Pancreas (tissue), 10 donors: ENCODE results near the gene SLC5A9. TPM values are rescaled to one million over a fixed set of nuclear protein-coding genes. Genes with fewer than 3 reads are reported as not detected.

ENCODE experiments used
- ATAC-seq, 4 donors: fragments of 200-7000 bp; cut with Tn5 transposase; one replicate each; pipeline versions ENCODE4 v1.8.0 to v1.9.1; 2020; ENCODE audit warnings: mild to moderate bottlenecking in 4 of 4, moderate library complexity in 4 of 4
- DNase-seq, 6 donors: peaks; one replicate each; pipeline ENCODE4 v3.0.0-alpha.2; 2020
- FAIRE-seq: peaks from 2 replicates; lab custom pipeline; 2012; peaks lifted over from hg19 to GRCh38; lab: Jason Lieb, UNC
- H3K27ac ChIP-seq, 4 donors: fragments of 200-600 bp; sonication (generic); 1 replicate in 3 of 4; 2 replicates in 1 of 4; pipeline versions ENCODE4 v1.5.0 to v1.8.0; 2020
- H3K27me3 ChIP-seq, 4 donors: fragments of 200-600 bp; one replicate each; pipeline ENCODE4 v1.8.0; 2021
- H3K36me3 ChIP-seq, 3 donors: fragments of 200-600 bp; sonication (generic) in 1 of 3; one replicate each; pipeline versions ENCODE4 v1.5.0 to v1.8.0; 2020 to 2021
- H3K4me1 ChIP-seq, 3 donors: fragments of 200-600 bp; one replicate each; pipeline ENCODE4 v1.8.0; 2021
- H3K4me3 ChIP-seq, 4 donors: fragments of 200-600 bp; sonication (generic) in 2 of 4; one replicate each; pipeline versions ENCODE4 v1.5.0 to v1.8.0; 2020 to 2021
- H3K9me3 ChIP-seq, 4 donors: fragments of 200-600 bp; one replicate each; pipeline ENCODE4 v1.8.0; 2021
- CTCF ChIP-seq, 4 donors: fragments of 200-600 bp; sonication (generic) in 3 of 4; IDR thresholded peaks; one replicate each; pipeline versions ENCODE4 v1.5.0 to v1.8.0; 2021; ENCODE audit warnings: antibody characterized with exemption in 4 of 4
- WGBS, 2 donors: extraction: QIAGEN DNeasy Blood & Tissue Kit; methylation state at CpG; one replicate each; pipeline ENCODE4 v1.1.7; 2013; 5-methylcytosine and 5-hydroxymethylcytosine counted together
- intact Hi-C, 3 donors: fragments of 100-400 bp; cut with DNase I; formaldehyde crosslinking; loops; one replicate each; pipeline versions ENCODE4 v1.11.1 to v1.14.2; 2022
- polyA plus RNA-seq, 2 donors: library from polyadenylated mRNA; stranded (reverse); fragments of 200-250 nt; gene quantifications; one replicate each; pipeline ENCODE4 v1.2.3, GENCODE V29; 2013
- total RNA-seq, 6 donors: library from RNA; stranded (reverse); fragmentation: NEBNext Ultra II Directional in 4 of 6; extraction: Animal tissue kit (Norgen Biotek cat#: 25700) in 4 of 6; gene quantifications; one replicate each; pipeline versions ENCODE4 v1.2.1 to v1.2.4, GENCODE V29; 2021 to 2023
- donor health status: healthy with polysubstance abuse.
- donor health status: DM: no; HTN: no; CAD: no; lungs with moderate emphysema.
- donor health status: DM: no; HTN: no; CAD: no.
- donor health status: control.
- donor health status: control.
- donor health status: Bipolar disorder and iron deficiency.
- donor health status: DM: yes; HTN: yes; CAD: no.
- donor health status: DM: no; HTN: no; CAD: no.
- donor health status: DM: no; HTN: no; CAD: no.
- donor health status: DM: yes; HTN: yes; CAD: no.

The SLC5A9 gene
- total and polyA plus RNA-seq, 8 donors = 1.4 to 20.9 (median 4.6) TPM

- Histone ChIP-seq H3K9me3 (no peaks in the 10 kb centered on the region), H3K4me3 (no peak overlapping the region), H3K4me1 (no peaks in the 10 kb centered on the region), H3K27ac (no peak overlapping the region), H3K27me3 (no peaks in the 10 kb centered on the region), H3K36me3 (no peaks in the 10 kb centered on the region)
- no peak for DNase-seq
- no peak for TF ChIP-seq CTCF (IDR thresholded peaks at IDR 0.05)
- WGBS, 2 donors = 82% methylated on average over 2 of the region's 2 CpGs
- ATAC-seq = peak in 1 of 4 donors; percentile 23
- intact Hi-C loops = no loop called here
- FAIRE-seq = no peak
Measured at GRCh38 chr1:48182439-48182838, 40.1 kb upstream of the SLC5A9 start.

GRCh38 chr1:48186306-48186839 lies 36.1 kb upstream of the SLC5A9 start:
- Histone ChIP-seq H3K36me3 (no peaks in the 10 kb centered on the region), H3K9me3 (no peaks in the 10 kb centered on the region), H3K27ac (no peak overlapping the region), H3K4me1 (no peaks in the 10 kb centered on the region), H3K4me3 (no peak overlapping the region), H3K27me3 (peaks cover 0 to 4% (median 0%) of the 10 kb centered on the region in 4 donors)
- DNase-seq (no peak), ATAC-seq (no peak), FAIRE-seq (no peak)
- WGBS, 2 donors = 40 to 41% methylated on average over 3 of the region's 3 CpGs
- no peak for TF ChIP-seq CTCF (IDR thresholded peaks at IDR 0.05)
- intact Hi-C loops = no loop called here

- no peaks in the 10 kb centered on the region for H3K36me3 ChIP-seq
- H3K4me3 ChIP-seq = no peak overlapping the region
- no peak for FAIRE-seq
- ATAC-seq = no peak
- H3K27me3 ChIP-seq = peaks cover 0 to 4% (median 0%) of the 10 kb centered on the region in 4 donors
- no peaks in the 10 kb centered on the region for H3K9me3 ChIP-seq
- H3K27ac ChIP-seq = no peak overlapping the region
- intact Hi-C loops = no loop called here
- no peaks in the 10 kb centered on the region for H3K4me1 ChIP-seq
- DNase-seq = no peak
- no peak for TF ChIP-seq CTCF (IDR thresholded peaks at IDR 0.05)
Measured at GRCh38 chr1:48187969-48188563, 34.5 kb upstream of the SLC5A9 start.

GRCh38 chr1:48190881-48191280 lies 31.6 kb upstream of the SLC5A9 start:
- TF ChIP-seq CTCF (IDR thresholded peaks at IDR 0.05) = no peak
- intact Hi-C loops = no loop called here
- H3K36me3 ChIP-seq = no peaks in the 10 kb centered on the region
- DNase-seq (no peak), ATAC-seq (no peak), FAIRE-seq (no peak)
- H3K27me3 ChIP-seq = peaks cover 0 to 4% (median 0%) of the 10 kb centered on the region in 4 donors
- WGBS, 2 donors = 53 to 57% methylated on average over 3 of the region's 3 CpGs
- no peak overlapping the region for H3K4me3 ChIP-seq
- H3K4me1 ChIP-seq = no peaks in the 10 kb centered on the region
- H3K9me3 ChIP-seq = no peaks in the 10 kb centered on the region
- H3K27ac ChIP-seq = no peak overlapping the region

- no peak for DNase-seq
- Histone ChIP-seq H3K4me3 (no peak overlapping the region), H3K27ac (no peak overlapping the region), H3K27me3 (no peaks in the 10 kb centered on the region), H3K36me3 (no peaks in the 10 kb centered on the region), H3K4me1 (no peaks in the 10 kb centered on the region), H3K9me3 (no peaks in the 10 kb centered on the region)
- TF ChIP-seq CTCF (IDR thresholded peaks at IDR 0.05) = no peak
- intact Hi-C loops = no loop called here
- FAIRE-seq = no peak
- 24 to 28% methylated on average over 2 of the region's 2 CpGs for WGBS, 2 donors
- ATAC-seq = no peak
Measured at GRCh38 chr1:48194801-48195200, 27.7 kb upstream of the SLC5A9 start.
